ENCODE data around the gene SAMHD1. TPM values are rescaled to one million over a fixed set of nuclear protein-coding genes. Genes with fewer than 3 reads are reported as not detected.
"Not testable (repeated sequence)": the region's sequence is repeated elsewhere in the genome, so short reads cannot be mapped to it uniquely, and the experiment has no call there.

Gene SAMHD1
- 10 to 100 TPM; 25.2 to 42.8 TPM for total RNA-seq
- long read RNA-seq, full-length matches to known transcripts = 1 of 20 reads
- long read RNA-seq, partial matches to known transcripts = 3 of 20 reads
- long read RNA-seq, other reads (novel, unspliced or antisense) = 16 of 20 reads

DNA sequence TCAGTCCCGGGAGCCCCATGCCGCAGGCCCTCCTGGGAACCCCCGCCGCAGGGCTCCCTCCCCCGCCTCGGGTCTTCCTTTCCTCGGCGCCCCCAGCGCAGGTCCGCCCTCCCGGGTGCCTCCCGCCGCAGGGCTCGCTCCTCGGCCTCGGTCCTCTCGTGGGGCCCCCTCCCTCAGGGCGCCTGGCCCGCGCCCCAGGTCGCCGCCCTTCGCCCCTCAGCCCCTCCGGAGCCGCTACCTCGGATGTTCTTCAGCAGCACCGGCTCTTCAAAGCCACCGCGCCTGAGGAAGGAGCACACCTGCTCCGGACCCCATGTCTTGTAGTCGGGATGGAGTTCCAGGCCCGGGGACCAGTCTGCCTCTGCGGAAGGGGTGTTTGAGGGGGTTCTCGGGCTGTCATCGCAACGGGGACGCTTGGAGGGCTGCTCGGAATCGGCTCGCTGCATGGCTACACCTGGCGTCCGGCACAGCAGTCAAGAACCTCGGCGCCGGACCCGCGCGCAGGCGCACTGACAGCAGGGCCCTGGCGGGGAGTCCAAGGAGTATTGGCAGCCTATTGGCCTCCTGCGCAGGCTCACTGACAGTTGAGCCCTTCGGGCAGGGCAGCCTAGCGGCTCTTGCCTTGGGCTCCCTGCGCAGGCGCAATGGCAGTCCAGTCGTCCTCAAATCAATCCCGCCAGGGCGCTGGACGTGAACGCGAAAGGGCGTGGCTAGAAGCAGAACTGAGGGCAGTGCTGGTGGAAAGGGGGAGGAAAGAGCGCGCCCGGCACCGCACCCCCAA is at the start of gene SAMHD1:
TSS of gene SAMHD1 (minus strand) at position 511 of the 781 bp plus-strand sequence. CDS start at position 446, 65 bp downstream.
- peak; percentile 92 for ATAC-seq
- DNase-seq = peak; percentile 94 to 99
- intact Hi-C loops (cut with DNase I, micrococcal nuclease) = no loop called here

DNA sequence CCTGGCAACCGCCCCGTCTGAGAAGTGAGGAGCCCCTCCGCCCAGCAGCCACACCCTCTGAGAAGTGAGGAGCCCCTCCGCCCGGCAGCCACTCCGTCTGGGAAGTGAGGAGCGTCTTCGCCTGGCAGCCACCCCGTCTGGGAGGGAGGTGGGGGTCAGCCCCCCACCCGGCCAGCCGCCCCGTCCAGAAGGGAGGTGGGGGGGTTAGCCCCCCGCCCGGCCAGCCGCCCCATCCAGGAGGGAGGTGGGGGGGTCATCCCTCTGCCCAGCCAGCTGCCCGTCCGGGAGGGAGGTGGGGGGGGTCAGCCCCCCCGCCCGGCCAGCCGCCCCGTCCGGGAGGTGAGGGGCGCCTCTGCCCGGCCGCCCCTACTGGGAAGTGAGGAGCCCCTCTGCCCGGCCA is 48.7 kb upstream of the SAMHD1 start:
- intact Hi-C loops (cut with DNase I, micrococcal nuclease); DNase-seq; ATAC-seq: not testable (repeated sequence)

DNA sequence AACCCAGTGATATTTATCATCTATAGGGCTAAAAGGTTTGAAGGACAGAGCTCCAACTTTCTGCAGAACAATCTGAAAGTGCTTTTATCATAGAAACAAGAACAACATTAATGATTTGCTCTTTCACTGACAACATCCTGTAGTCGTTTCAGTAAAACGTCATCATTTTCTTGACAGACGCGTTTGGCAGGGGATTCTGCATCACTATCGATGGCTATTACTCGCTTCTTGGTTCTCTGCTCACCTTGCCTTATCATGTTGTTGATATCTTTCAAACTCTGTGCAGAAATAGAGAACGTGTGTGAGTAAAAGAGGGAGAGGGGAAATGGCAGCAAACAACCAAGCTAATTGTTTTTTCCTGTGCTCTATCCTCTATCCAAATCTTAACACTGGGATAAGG is 47.1 kb upstream of the SAMHD1 start:
- ATAC-seq (no peak), DNase-seq (no peak)
- intact Hi-C loops (cut with DNase I, micrococcal nuclease) = no loop called here

DNA sequence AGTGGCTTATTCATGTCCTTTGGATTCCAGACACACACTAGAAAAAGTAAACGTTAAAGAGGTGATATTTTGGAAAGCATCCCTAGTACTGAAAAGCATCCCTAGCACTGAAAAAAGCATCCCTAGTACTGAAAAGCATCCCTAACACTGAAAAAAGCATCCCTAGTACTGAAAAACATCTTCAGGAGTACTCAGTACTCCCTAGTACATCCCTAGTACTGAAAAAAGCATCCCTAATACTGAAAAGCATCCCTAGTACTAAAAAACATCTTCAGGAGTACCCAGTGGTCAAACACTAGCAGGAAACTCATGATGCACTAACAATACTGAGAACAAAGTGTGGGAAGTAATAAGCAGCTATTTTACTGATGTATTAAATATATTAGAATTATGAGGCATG is 45.6 kb upstream of the SAMHD1 start:
- DNase-seq (no peak), ATAC-seq (no peak)
- intact Hi-C loops (cut with DNase I, micrococcal nuclease) = no loop called here

DNA sequence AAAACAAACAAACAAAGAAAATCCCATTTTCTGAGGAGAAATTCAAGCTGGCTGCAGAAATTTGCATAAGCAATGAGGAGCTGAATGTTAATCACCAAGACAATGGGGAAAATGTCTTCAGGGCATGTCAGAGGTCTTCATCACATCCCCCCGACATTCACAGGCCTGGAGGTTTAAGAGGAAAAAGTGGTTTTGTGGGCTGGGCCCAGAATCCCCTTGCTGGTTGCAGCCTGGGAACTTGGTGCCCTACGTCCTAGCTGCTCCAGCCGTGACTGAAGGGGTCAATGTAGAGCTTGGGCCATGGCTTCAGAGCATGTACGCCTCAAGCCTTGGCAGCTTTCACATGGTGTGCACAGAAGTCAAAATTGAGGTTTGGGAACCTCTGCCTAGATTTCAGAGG is 42.7 kb upstream of the SAMHD1 start:
- intact Hi-C loops (cut with DNase I, micrococcal nuclease); DNase-seq; ATAC-seq: not testable (repeated sequence)

DNA sequence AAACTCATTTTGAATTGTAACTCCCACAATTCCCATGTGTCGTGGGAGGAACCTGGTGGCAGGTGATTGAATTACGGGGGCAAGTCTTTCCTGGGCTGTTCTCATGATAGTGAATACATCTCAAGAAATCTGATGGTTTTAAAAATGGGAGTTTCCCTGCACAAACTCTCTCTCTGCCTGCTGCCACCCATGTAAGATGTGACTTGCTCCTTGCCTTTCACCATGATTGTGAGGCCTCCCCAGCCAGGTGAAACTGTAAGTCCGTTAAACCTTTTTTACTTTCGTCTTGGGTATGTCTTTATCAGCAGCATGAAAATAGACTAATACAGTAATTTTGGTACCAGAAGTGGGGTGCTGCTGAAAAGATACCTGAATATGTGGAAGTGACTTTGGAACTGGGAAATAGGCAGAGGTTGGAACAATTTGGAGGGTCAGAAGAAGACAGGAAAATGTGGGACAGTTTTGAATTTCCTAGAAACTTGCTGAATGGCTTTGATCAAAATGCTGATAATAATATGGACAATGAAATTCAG is 41.4 kb upstream of the SAMHD1 start:
- DNase-seq (no peak), ATAC-seq (no peak)
- intact Hi-C loops (cut with DNase I, micrococcal nuclease) = no loop called here

DNA sequence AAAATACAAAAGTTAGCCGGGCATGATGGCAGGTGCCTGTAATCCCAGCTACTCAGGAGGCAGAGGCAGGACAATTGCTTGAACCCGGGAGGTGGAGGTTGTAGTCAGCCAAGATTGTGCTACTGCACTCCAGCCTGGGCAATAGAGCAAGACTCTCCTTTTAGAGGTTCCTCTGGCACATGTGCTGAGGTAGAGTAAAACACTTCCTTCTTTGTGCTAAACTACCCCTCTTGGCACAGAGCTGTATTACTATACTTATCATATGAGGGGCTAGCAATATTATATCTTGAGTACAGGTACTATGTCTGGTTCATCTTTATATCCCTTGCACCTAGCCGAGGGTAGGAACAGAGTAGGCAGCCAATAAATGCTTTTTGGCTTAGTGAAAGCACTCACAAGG is 40.2 kb upstream of the SAMHD1 start:
- DNase-seq = no peak
- no peak for ATAC-seq
- intact Hi-C loops (cut with DNase I, micrococcal nuclease) = no loop called here

GRCh38 chr20:36989797-36990196 is 38.3 kb upstream of the SAMHD1 start:
- peak; percentile 39 for ATAC-seq
- intact Hi-C loops (cut with DNase I, micrococcal nuclease) = no loop called here
- DNase-seq = no peak

DNA sequence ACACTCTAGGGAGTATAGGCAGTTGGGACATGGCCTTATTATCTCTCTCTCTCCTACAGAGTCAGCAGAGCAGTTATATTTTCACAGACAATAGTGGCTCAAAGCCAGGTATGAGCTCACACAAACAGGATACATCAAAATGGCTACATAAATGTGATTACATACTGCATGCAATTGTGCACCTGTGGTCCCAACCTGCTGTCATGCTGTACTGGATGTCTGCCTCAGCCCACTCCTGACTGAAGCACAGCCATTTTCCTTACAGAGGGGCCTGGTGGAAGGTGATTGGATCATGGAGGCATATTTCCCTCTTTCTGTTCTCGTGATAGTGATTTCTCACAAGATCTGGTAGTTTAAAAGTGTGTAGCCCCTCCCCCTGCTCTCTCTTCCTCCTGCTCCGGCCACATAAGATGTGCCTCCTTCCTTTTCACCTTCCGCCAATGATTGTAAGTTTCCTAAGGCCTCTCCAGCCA is 37.0 kb upstream of the SAMHD1 start:
- peak; percentile 12 for ATAC-seq
- intact Hi-C loops (cut with DNase I, micrococcal nuclease) = no loop called here
- DNase-seq = no peak

- intact Hi-C loops (cut with DNase I, micrococcal nuclease) = no loop called here
- ATAC-seq = no peak
Measured at GRCh38 chr20:36984257-36984638, 32.7 kb upstream of the SAMHD1 start.

DNA sequence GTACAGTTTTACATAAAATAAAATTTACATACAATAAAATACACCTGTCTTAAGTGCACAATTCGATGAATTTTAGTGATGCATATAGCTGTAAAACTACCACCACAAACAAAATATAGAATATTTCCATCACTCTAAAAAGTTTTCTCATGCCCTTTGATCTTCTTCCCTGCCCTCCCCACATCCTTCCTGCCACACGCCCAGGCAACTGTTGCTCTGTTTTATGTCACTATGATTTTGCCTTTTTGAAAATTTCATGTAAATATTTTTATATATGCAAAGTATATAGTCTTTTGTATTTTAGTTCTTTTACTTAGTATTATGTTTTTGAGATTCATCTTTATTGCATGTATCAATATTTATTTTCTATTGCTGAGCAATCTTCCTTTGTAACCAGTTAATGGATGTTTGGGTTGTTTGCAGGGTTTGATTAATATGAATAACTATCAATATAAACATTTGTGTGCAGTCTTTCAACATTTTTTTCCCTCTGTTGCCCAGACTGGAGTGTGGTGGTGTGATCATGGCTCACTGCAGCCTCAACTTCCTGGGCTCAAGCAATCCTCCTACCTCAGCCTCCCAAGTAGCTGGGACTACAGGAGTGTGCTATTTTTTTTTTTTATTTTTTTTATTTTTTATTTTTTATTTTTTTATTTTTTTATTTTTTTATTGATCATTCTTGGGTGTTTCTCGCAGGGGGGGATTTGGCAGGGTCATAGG is 23.8 kb upstream of the SAMHD1 start:
- peak; percentile 87 for ATAC-seq
- no peak for DNase-seq
- intact Hi-C loops (cut with DNase I, micrococcal nuclease) = no loop called here

More at GRCh38 chr20:36984257-36984638, 32.7 kb upstream of the SAMHD1 start:
- no peak for DNase-seq

- intact Hi-C loops (cut with DNase I, micrococcal nuclease) = no loop called here
- ATAC-seq (peak; percentile 60), DNase-seq (no peak)
Measured at GRCh38 chr20:36974660-36975059, 23.2 kb upstream of the SAMHD1 start.

DNA sequence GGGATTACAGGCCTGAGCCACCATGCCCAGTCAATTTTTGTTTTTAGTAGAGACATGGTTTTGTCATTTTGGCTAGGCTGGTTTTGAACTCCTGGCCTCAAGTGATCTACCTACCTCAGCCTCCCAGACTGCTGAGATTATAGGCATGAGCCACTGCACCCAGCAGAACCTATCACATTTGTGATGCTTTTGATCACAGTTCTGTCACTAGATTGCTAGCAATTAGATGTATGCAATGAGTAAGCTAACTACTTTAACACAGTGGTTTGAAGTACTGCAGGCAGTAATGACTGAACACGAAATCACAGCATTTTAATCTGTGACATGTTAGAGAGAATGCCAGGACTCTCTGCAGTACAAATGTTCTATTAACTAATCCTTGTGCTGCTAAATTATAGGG is 19.6 kb upstream of the SAMHD1 start:
- no peak for DNase-seq
- no peak for ATAC-seq
- intact Hi-C loops (cut with DNase I, micrococcal nuclease) = no loop called here

GRCh38 chr20:36969478-36970186 is 18.1 kb upstream of the SAMHD1 start:
- no peak for DNase-seq
- no peak for ATAC-seq
- intact Hi-C loops (cut with DNase I, micrococcal nuclease) = no loop called here

- intact Hi-C loops (cut with DNase I, micrococcal nuclease) = no loop called here
- no peak for ATAC-seq
- DNase-seq = no peak
Measured at GRCh38 chr20:36969051-36969450, 17.5 kb upstream of the SAMHD1 start.

- intact Hi-C loops (cut with DNase I, micrococcal nuclease) = no loop called here
- DNase-seq (no peak), ATAC-seq (no peak)
Measured at GRCh38 chr20:36967636-36968035, 16.1 kb upstream of the SAMHD1 start.

GRCh38 chr20:36966965-36967364 is 15.5 kb upstream of the SAMHD1 start:
- DNase-seq; intact Hi-C loops (cut with DNase I, micrococcal nuclease); ATAC-seq: not testable (repeated sequence)

DNA sequence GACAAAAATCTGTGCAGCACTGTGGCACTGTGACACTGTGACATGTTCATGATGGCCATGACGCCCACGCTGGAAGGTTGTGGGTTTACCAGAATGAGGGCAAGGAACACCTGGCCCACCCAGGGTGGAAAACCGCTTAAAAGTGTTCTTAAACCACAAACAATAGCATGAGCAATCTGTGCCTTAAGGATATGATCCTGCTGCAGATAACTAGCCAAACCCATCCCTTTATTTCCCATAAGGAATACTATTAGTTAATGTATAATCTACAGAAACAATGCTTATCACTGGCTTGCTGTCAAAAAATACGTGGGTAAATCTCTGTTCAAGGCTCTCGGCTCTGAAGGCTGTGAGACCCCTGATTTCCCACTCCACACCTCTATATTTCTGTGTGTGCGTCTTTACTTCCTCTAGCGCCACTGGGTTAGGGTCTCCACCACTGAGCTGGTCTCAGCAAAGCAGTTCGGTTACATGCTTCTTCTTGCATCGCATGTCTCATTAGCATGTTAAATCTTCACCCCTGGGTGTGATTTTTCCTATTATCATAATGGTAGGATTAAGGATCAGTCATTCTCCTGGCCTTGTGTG is 10.9 kb upstream of the SAMHD1 start:
- DNase-seq; intact Hi-C loops (cut with DNase I, micrococcal nuclease); ATAC-seq: not testable (repeated sequence)

- DNase-seq = no peak
- ATAC-seq = no peak
- intact Hi-C loops (cut with DNase I, micrococcal nuclease) = no loop called here
Measured at GRCh38 chr20:36959242-36959641, 7.7 kb upstream of the SAMHD1 start.
